Islet precursor cell (in vitro differentiated cells): ENCODE results near the gene CNOT6.

ENCODE experiments used
- DNase-seq: peaks from one replicate; pipeline ENCODE4 v3.0.0-alpha.2; 2018

CNOT6 gene

DNA sequence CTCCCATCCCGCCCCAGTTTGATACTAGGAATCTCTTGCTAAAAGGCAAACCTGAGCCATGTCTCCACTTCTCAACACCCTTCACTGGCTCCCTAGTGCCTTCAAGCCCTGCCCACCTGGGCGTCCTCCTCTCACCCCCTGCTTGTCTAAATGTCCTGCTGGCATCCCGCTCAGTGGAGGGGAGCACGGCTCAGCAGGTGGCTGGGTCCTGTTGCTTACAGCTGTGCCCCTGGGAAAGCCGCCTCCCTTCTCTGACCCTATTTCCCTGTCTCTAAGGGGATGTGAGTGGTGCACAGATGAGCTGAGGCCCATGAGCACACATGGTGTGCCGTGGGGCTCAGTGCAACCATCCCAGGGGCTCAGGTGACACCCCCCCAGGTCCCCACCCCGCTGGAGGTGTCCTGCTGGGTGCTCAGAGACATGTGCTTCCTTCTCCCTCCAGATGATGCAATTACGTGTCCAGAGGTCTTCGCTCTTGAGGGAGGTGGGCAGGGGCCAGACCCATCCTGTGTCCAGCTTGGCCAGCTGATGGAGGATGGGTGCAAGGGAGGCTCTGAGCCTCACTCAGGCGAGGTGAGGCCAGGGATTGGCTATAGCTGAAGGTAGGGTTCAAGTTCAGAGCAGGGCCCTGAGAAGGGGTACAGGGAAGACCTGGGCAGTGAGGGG is 131.1 kb downstream of the CNOT6 start:
- DNase-seq = no peak

DNA sequence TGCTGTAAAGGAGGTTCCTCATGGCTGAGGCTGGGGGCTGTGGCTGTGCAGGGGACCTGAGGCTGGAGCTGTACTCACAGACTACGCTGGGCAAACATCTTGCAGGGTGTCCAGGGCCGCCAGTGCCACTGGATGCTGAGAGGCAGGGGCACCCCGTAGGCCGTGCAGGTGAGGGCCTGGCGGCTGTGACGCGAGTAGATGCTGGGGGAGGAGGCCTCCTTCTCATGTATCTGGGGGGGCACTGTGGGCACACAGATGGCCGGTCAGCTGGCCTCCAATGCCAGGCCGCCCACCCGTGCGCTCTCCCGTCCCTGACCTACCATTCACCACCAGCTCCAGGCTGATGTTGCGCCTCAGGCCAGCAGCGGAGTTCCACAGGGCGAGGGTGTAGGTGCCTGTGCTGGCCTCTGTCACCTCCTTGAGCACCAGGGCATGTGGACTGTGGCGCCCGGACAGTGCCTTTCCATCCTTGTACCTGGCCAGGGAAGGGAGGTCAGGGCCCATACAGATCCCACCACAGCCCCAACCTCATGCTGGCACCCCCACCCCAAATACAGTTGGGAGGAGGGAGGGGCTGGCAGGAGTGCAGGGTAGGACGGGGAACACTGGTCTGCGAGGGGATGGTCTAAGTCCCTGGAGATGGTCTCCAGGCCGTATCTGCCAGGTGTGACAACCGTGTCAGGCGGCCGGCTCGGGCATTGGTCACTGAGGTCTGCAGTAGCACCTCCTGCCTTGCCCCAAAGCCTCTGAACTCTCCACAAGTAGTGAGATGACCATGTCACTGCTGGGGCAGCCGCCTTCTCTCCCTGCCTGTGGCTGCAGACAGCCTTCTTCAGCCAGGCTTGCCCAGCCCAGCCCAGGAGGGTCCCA is 131.8 kb downstream of the CNOT6 start:
- DNase-seq = no peak

DNA sequence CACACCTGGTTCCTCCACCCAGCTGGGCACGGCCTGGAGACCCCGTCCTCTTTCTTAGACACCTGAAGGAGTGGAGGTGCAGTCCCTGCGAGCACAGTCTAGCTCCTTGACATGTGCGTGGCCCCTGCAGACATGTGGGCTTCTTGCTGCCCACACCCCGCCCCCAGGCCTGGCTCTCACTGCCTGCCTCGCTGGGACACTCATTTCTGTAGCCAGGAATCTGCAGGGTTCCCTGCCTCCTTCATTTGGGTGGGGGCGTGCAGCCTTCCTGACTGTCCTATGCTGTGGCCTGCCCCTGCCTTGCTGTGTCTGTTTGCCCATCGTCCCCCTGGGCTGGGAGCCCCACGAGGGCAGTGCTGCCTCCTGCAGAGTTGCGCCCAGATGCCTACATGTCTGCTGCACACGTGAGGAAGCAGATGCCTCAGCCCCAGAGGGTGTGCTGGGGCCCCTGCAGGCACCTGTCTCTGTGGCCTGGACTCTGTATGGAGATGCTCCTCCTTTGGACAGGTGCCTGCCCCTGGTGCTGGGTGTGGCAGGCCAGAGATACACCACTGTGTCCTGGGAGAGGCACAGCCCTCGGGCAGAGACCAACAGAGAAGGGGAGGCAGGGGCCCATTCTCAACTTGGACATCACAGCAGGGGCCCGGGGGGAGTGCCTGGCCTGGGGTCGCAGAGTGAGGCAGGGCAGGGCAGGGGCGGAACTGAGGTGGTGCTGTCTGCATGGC is 132.6 kb downstream of the CNOT6 start:
- DNase-seq = no peak

DNA sequence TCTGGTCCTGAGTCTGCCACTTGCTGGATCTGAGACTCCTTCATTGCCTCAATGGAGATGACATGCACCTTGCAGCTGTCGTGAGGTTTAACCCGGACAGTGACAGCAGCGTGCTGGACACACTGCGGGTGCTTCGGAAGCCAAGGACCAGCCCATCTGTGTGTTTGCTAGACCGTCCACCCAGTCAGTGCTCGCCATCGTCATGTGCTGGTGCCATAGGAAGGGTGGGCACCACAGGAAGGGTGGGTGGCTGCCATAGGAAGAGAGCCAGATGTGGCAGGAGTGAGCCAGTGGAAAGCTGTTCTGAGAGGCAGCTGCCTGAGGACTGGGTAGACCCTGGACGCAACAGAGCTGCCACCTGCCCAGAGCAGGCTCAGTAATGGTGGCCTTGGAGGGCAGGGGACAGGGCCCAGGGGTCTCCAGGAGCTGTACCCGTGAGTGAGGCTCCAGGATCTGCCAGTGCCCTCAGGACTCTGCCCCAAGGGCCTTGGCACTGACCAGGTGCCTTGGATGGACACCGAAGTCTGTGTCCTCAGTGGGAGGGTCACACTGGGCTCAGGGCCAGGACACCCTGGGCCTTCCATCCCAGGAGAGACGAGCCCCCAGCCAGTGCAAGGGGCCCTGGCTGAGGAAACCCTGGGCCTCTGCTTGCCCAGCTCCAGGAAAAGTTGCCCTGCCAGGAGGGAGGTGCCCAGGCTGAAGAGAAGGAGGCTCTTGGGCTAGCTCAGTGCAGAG is 133.4 kb downstream of the CNOT6 start:
- DNase-seq = no peak
